GM21360 (cell line): ENCODE results near the gene RNF146.
"Not testable (repeated sequence)": the region's sequence is repeated elsewhere in the genome, so short reads cannot be mapped to it uniquely, and the experiment has no call there.

Experiments used
- ATAC-seq: cut with Tn5 transposase; IDR thresholded peaks from one replicate; pipeline ENCODE4 v1.9.1; 2021; ENCODE audit warnings: mild to moderate bottlenecking, moderate library complexity; ENCODE audit not compliant: unreplicated experiment

Gene RNF146

GRCh38 chr6:127282184-127282583 lies 15.5 kb downstream of the RNF146 start:
- ATAC-seq, result no peak

- no peak for ATAC-seq
Observed at GRCh38 chr6:127288705-127289104, 22.0 kb downstream of the RNF146 start.

DNA sequence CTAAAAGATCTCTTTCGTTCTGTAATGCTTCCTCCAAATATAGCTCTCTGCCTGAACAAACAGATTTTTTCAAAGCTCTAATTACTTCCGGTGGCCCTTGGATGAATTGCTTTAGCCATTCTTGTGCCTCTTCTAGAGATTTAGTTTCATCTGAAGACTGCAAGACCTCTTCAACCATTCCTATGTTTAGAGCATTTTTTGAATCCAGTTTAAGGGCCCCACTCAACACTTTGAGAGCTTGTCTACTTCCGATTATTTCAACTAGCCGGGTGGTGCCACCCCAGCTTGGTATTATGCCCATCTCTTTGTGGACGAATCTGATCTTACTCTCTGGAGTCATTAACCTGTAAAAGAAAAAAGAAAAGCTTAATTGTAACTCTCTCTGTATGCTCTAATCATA lies 23.3 kb downstream of the RNF146 start:
- ATAC-seq, result no peak

DNA sequence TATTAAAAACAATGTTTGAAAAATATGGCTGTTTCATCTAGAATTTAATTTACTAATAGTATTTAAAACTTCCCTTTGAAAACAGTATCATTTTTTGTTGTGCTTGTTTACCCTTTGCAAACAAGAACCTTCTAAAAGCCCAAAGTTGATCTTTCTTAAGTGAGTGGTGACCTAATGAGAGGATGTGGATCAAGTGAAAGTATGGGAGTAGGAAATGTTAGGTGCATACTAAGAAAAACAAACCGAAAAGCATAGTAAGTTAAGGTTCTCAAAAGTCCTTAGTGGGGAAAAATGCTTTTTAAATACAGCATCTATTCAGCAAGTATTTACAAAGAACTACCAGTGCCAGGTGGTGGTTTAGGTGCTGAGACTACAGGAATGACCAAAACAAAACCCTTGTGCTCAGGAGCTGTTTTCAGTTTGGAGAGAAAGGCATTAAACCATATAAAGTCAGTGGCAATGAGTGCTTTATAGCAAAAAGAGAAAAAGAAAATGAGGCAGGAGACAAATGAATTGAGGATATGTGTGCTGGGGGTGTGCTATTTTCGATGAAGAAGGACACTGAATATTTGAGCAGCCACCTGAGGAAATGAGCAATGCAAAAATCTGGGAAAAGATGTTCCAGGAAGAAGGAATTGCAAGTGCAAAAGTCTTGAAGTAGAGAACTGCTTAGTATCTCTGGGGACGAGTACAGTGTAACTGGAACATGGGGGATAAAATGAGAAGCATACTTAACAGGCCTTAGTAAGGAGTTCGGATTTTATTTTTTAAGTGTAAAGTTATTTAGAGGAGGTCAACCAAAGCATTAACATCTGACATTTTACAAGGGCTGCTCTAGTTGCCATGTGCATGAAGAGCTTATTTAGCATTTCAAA lies 24.0 kb downstream of the RNF146 start:
- ATAC-seq, result peak; percentile 54

- ATAC-seq, result peak; percentile 86
Observed at GRCh38 chr6:127291495-127291894, 24.8 kb downstream of the RNF146 start.

GRCh38 chr6:127297502-127298070 lies 30.9 kb downstream of the RNF146 start:
- no peak for ATAC-seq

DNA sequence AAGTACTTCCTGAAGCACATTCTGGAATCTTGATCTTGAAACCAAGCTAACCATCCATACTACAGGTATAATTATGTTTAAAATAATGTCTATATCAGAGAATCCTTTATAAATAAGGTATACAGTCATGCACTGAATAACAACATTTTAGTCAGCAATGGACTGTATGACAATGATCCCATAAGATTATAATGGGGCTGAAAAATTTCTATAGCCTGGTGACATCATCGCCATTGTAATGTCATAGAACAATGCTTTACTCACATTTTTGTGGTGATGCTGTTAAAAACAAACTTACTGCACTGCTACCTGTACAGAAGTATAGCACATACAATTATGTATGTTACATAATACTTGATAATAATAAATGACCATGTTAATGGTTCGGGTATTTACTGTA lies 31.8 kb downstream of the RNF146 start:
- ATAC-seq, result no peak

DNA sequence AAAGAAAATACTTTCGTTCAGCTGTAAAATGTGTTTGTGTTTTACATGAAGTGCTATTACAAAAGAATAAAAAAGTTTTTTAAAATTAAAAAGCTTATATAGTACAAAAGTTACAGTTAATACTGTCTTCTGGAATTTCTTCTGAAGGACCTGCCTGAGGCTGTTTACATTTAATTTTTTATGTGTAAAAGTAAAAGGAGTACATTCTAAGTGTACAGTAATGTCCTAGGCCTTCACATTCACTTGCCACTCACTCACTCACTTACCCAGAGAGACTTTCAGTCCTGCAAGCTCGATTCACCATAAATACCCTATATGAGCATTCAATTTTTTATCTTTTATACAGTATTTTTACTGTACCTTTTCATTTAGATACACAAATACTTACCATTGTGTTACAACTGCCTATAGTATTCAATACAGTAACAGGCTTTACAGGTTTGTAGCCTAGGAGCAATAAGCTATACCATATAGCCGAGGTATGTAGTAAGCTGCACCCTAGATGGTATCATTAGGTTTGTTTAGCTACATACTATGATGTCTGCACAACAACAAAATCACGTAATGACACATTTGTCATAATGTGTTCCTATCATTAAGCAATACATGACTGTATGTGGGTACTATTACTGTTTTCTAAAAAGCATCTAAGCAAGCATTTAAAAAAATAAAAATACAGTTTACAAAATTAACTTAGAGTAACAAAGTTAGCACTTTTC lies 33.0 kb downstream of the RNF146 start:
- no peak for ATAC-seq

- no peak for ATAC-seq
Observed at GRCh38 chr6:127300411-127300810, 33.7 kb downstream of the RNF146 start.

GRCh38 chr6:127301199-127301700 lies 34.6 kb downstream of the RNF146 start:
- ATAC-seq, result no peak

DNA sequence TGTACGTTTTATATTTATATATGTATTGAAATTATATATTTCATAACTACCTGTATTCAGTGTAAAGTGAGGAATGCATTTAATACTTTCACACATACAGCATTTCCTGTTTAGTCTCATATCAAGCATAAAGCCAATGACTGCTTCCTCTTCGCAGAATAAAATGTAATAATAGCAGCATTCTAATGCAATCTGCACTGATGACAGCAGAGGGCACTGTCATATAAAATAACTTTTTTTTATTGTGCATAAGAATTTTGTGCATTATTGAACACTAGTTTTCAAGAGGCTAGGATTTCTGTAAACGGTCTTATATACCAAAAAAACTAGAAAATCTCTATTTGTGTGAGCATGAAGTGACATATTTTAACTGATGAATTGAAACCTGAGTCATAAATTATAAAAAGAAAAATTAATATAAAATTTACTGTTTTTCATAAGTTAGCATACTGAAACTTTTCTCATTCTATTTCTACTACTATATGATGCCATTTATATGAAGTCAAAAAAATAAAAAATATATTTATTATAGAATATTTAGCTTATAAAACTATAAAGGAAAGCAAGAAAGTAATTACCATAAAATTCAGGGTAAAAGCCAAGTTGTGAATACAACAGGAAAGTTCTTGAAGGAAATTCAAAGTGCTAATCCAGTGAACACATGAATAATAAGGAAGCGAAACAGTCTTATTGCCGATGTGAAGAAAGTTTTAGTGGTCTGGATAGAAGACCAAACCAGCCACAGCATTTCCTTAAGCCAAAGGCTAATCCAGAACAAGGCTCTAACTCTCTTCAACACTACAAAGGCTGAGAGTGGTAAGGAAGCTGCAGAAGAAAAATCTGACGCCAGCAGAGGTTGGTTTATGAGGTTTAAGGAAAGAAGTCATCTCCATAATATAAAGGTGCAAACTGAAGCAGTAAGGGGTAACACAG lies 36.3 kb downstream of the RNF146 start:
- peak; percentile 87 for ATAC-seq

GRCh38 chr6:127303917-127304316 lies 37.3 kb downstream of the RNF146 start:
- ATAC-seq, result no peak

- no peak for ATAC-seq
Observed at GRCh38 chr6:127305741-127306140, 39.1 kb downstream of the RNF146 start.

DNA sequence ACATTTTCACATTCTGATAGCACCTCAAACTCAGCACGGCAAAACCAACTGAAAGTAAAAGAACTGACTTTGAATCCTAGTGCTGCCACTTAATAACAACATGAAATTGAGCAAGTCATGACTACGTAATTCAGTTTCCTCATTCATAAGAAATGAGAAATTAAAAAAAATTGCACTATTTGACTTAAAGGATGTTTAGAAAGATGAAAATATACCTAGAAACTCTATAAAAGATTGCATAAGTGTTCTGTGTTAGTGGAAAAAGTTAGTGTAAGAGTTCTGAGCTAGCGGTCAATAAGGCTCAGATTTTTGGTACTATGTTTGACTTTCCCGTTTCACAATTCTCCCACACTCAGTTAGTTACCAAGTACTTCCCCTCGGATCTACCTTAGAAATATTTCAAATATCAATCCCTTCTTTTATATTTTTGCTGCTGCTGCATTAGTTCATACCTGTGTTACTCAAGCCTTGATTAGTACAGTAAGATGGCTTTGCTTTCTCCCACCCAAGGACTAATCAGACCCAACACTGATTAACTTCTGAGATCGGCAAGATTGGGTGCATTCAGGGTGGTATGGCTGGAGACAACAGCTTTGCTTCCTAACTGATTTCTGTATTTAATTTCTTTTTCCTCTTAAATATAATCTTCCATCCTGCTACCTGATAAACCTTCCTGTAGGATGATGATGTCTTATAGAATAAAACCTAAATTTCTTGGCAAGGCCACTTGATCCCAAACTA lies 50.9 kb downstream of the RNF146 start:
- no peak for ATAC-seq

DNA sequence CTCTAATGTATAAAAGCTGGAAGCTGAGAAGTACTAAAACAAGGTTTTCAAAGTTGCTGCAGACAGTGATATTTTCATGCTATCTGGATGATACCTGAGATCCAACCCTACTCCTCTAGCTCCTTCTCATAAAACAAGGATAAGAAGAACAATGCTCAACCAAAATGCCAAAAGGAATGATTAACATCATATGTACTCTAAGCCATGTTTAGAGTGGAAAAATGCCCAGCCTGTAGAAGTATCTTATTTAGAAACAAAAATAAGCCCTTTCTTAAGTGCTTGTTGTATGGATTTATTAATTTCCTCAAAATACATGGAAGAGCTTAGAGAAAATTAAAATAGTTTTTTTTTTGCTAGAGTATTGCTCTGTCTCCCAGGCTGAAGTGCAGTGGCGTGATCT lies 53.0 kb downstream of the RNF146 start:
- no peak for ATAC-seq

GRCh38 chr6:127328043-127328609 lies 61.5 kb downstream of the RNF146 start:
- ATAC-seq, result no peak

DNA sequence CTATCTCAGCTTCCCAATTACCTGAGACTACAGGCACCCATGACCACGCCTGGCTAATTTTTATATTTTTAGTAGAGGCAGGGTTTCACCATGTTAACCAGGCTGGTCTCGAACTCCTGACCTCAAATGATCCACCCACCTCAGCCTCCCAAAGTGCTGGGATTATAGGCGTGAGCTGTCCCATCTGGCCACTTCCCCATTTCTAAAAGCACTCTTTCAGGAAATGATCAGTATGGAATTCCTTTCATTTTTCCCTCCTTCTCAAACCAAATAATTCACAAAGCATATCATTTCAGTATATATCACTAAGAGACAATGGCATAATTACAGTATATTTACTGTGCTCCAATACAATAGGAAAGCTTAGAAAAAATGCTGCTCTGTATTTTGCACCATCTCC lies 64.6 kb downstream of the RNF146 start:
- not testable (repeated sequence) for ATAC-seq

- no peak for ATAC-seq
Observed at GRCh38 chr6:127332383-127332961, 65.8 kb downstream of the RNF146 start.
